Kidney capillary endothelial cell (primary cell): ENCODE results near the gene ZSCAN21.

Experiments used
- DNase-seq: peaks from one replicate; pipeline ENCODE4 v3.0.0-alpha.2; 2018; ENCODE audit warnings: low spot score

ZSCAN21 gene

DNA sequence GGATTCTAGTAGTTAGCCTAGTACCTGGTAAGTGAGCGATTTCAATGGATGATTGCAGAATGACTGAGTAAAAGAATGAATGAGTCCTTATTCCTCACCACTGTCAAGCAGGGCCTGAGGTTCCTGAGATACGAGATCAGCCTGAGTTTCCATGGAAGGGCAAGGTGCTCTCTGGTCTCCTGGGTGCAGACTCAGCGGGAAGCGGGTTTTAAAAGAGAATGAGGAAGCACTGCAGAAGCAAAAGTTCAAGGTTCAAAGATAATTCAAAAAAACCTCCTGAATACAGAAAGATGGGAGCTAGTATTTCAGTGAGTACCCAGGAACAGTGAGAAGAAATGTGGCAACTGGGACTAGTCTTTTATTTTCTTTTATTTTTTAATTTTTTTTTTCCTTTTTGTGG lies 27.6 kb downstream of the ZSCAN21 start:
- no peak for DNase-seq

DNA sequence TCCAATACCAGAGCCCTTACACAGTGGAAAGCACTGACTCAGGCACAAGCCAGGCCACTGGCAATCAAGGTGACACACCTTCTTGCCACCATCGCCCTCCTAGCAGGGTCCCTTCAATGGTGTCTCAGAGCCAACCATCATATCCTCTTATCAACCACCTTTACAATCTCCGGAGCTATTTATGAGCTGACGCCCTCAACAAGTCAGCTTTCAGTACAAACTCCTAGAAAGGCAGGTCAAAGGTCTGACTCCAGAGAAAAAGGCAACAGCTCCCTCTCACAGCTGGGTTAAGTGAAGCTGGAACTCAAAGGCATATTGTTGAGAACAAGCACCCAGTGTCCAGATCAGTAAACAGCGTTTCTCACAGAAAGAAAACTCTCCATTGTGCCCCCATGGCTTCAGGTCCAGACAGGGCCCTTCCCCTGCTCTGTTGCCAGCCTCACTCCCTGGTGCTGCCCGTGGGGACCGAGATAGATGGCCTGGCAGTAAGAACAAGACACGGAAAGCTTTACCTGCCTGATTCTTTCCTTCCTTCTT lies 29.5 kb downstream of the ZSCAN21 start:
- no peak for DNase-seq

DNA sequence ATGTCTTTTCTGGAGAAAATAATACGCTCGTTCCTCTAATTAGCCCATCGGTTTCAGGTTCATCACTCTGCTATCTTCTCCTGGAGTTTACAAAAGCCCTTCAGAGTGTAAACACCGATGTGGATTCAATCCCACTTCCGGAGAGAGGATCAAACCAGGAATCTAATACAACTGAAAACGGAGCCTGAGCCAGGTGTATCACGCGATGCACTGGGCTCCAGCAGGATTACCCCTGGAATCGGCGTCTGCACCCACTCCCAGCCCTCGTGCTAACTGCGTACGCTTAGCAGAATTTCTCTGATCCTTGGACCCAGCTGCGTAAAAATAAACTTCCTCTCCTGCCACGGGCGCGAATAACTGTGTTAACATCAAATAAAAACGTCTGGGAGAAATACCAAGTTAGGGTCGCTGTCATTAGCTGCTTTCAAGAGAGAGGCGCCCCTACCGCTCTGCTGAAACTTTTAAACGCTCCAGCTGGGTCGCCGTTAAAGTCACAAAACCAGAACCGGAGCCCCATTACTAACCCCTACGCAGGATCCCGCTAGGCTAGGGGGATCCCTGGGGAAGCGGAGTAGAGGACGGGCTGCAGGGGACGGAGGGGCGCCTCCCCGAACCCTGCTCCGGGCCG lies 31.4 kb downstream of the ZSCAN21 start:
- no peak for DNase-seq

GRCh38 chr7:100081535-100082102 lies 32.0 kb downstream of the ZSCAN21 start, which contains the start of gene ZNF3:
Gene ZNF3, minus strand, starts transcription at chr7:100081723. Its CDS starts 4,366 bp downstream, at chr7:100077357.
- peak; percentile 97 for DNase-seq

DNA sequence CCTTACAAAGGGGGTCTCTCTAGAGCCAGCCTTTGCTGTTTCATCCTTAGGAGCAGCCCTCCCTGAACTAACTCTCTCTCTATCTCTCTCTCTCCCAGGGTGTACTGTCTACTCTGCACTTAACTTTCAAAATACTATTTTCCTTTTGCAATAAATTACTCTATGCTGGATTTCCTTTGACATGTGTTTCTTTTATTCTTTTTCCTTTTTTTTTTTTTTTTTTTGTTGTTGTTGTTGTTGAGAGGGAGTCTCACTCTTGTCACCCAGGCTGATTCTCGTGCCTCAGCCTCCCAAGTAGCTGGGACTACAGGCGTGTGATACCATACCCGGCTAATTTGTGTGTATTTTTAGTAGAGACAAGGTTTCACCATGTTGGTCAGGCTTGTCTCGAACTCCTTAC lies 33.4 kb downstream of the ZSCAN21 start:
- DNase-seq, result no peak

DNA sequence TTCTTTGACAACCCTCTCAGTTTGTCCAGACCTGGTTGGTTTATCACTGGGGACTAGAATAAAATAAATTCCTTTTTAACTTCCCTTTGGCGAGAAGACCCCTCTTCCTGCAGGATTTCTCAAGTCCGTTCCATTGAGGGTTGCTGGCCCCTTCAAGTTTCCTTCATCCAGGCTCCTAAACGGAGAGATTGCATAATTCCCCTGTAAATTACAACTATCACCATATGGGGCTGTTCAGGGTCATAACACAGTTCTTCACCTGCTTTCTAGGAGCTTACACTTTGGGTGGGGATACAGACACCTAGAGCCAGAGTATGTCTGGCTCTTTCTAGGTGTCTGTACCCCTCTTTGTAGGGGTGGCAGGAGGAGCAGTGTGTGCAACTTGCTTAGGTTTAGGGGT lies 35.9 kb downstream of the ZSCAN21 start:
- no peak for DNase-seq

- DNase-seq, result peak; percentile 99
Measured at GRCh38 chr7:100087055-100087750, 37.6 kb downstream of the ZSCAN21 start.

- DNase-seq, result no peak
Measured at GRCh38 chr7:100088095-100088620, 38.6 kb downstream of the ZSCAN21 start.

DNA sequence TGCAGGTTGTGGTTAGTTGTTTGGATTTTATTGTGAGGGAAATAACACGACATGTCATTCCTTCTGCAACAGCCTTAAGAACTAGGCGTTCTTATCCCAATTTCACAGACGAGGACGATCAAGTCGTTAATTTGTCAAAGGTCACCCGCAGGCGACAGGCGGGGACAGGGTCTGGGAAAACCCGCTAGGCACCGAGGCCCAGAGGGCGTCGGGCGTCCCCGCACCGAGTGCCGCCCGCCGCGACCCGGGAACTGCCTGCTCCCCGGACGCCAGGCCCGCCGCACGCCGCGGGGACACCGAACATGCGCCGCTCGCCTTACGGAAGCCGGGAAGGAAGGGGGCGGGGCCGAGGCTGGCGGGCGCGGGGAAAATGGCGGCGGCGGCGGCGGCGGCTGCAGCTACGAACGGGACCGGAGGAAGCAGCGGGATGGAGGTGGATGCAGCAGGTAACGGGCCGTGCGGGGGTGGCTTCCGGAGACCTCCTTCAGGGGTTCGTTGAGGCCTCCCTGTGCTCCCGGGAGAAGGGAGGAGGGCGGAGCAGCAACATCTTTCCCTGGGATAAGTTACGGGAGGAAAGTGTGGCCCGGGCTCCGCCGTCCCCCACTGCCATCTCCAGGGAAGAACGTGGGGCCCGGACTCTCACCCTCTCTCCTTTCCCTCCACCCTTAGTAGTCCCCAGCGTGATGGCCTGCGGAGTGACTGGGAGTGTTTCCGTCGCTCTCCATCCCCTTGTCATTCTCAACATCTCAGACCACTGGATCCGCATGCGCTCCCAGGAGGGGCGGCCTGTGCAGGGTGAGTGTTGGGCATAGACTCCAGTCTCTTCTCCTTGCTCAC lies 39.3 kb downstream of the ZSCAN21 start, which contains the start of gene COPS6:
Gene COPS6 (plus strand): TSS at position 349 of the 837 bp plus-strand sequence. CDS start 22 bp downstream, at position 371.
- no peak for DNase-seq

GRCh38 chr7:100089458-100090196 lies 40.1 kb downstream of the ZSCAN21 start:
- no peak for DNase-seq

DNA sequence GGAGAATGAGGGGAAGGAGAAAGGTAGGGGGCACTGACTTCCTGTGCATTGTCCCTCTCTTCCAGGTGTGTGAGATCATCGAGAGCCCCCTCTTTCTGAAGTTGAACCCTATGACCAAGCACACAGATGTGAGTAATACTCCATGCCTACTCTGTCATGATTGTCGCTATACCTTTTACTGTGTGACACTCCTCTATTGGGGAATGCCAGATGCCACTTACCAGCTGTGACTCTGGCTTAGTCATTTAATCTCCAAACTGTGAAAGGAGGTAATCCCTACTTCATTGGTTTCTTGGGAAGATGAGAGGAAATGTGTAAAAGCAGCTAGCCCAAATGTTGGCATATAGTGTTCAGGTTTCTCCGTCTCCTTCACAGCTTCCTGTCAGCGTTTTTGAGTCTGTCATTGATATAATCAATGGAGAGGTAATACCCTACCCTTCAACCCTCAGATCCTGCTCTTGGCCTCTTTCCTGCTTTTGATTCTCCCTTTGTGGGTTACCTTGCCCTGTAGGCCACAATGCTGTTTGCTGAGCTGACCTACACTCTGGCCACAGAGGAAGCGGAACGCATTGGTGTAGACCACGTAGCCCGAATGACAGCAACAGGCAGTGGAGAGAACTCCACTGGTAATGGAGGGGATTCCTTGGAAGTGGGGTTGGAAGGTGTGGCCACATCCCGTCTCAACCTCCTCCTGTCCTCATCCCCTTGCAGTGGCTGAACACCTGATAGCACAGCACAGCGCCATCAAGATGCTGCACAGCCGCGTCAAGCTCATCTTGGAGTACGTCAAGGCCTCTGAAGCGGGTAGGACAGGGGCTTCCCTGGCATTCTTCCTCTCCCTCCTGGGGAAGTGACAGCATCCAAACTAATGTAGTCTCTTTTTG lies 41.2 kb downstream of the ZSCAN21 start:
- DNase-seq, result no peak

GRCh38 chr7:100091411-100092181 lies 42.0 kb downstream of the ZSCAN21 start:
- no peak for DNase-seq

DNA sequence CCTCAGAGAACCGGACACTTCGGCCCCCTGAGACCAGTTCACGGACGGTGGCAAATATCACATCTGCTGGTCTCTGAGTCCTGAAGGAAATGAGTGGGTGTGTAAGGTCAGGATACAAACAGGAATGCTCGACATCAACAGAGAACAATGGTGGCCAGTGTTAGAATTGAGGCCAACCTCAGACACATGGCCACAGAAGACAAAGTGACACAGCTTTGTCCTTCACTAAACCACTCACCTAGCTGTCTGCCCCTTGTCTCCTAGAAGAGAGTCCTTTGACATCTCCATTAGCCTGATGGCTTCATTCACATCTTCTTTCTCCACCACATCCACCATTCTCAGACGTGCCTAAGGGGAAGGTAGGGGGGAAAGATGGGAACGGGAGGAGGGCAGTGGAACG lies 43.5 kb downstream of the ZSCAN21 start:
- DNase-seq, result no peak

GRCh38 chr7:100093498-100093897 lies 43.9 kb downstream of the ZSCAN21 start:
- DNase-seq, result no peak

GRCh38 chr7:100093925-100094486 lies 44.4 kb downstream of the ZSCAN21 start:
- DNase-seq, result no peak

DNA sequence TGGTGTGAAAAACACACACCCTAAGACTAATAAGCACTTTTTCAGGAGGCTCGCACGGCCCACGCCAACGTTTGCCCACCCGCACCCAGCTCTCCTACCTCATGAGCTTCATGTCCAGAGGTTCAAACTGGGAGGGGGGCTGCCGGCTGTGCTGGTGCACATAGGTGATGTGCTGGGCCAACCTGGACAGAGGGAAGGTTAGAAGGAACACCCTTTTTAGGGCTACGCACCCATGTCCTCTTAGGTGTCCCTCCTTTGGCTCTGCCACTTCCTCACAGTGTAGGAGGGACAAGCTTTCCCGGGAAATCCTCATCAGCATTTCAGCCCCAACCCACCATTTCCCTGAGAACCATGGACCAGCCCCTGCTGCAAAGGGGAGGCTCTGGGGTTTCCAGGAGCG lies 45.7 kb downstream of the ZSCAN21 start:
- DNase-seq, result no peak

- no peak for DNase-seq
Measured at GRCh38 chr7:100095704-100096103, 46.1 kb downstream of the ZSCAN21 start.

- DNase-seq, result no peak
Measured at GRCh38 chr7:100098913-100099312, 49.3 kb downstream of the ZSCAN21 start.

DNA sequence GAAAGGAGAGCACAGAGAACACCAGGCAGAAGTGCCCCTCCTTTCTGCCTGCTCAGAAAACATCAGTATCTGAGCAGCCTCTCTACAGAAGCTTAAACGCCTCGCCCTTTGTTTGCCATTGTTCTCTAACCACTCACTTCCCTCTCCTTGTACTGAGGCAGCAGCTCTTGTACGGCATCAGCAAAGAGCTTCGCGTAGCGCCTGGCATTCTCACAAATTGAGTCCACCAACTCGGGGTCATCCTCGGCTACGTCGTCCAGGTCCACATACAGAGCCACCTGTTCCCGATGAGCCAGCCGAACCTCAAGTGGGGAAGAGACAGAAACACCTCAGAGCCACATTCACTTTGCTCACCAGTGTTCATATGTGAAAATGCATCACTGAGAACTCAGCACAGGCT lies 49.9 kb downstream of the ZSCAN21 start:
- no peak for DNase-seq
